IPS-18c (cell line): ENCODE measurements around the gene VWA1.

ENCODE experiments used
- H3K4me3 ChIP-seq: 2 replicates; pipeline ENCODE4 v1.7.0; 2013; ENCODE audit warnings: low read depth, mild to moderate bottlenecking, low read length, moderate library complexity; ENCODE audit not compliant: insufficient read depth
- H3K9me3 ChIP-seq: one replicate; pipeline ENCODE4 v1.6.1; 2013; ENCODE audit warnings: mild to moderate bottlenecking, low read length, moderate library complexity; ENCODE audit not compliant: control insufficient read depth, insufficient read depth

Gene VWA1

GRCh38 chr1:1430114-1430982 lies 5.1 kb upstream of the VWA1 start:
- no peak overlapping the region for H3K4me3 ChIP-seq

DNA sequence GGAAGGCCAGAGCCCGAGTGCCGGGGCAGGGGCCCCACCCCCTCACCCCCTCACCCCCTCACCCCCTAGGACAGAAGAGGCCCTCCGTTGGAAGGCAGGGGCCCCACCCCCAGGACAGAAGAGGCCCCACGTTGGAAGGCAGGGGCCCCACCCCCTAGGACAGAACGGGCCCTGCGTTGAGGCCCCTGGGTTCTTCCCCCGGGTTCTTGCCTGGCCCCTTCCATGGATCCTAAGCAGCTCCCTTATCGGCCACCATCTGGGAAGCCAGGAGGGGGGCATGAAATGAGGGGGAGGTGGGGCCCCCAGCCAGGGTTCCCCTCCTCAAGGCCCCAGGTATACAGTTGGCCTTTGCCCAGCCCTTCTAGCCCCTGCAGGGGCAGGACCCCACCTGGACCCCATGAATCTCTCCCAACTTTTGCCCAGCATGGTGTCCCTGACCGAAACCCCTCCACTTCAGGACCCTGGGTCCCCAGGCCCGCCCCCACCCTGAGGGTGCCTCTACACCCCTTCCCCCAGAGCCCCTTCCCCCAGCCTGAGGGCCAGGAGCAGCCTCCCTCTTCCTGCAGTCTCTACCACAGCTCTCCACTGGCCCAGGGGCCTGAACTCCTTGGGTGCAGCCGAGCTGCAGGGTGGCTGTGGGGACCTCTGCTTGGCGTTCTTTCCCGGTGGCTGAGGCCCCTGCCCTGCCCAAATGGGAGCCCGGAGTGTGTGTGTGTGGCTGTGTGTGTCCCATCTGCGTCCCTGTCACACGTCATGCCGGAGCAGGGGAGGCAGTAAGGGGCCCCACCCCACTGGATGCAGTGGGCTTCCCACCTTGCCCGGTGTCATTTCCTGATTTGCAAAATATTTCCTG lies 4.3 kb upstream of the VWA1 start:
- Histone ChIP-seq H3K9me3 (no peaks in the 10 kb centered on the region), H3K4me3 (no peak overlapping the region)

More at GRCh38 chr1:1430114-1430982, 5.1 kb upstream of the VWA1 start:
- no peaks in the 10 kb centered on the region for H3K9me3 ChIP-seq

- no peak overlapping the region for H3K4me3 ChIP-seq
- no peaks in the 10 kb centered on the region for H3K9me3 ChIP-seq
Observed at GRCh38 chr1:1431845-1432273, 3.6 kb upstream of the VWA1 start.

- Histone ChIP-seq H3K4me3 (no peak overlapping the region), H3K9me3 (no peaks in the 10 kb centered on the region)
Observed at GRCh38 chr1:1432274-1432950, 3.1 kb upstream of the VWA1 start.

DNA sequence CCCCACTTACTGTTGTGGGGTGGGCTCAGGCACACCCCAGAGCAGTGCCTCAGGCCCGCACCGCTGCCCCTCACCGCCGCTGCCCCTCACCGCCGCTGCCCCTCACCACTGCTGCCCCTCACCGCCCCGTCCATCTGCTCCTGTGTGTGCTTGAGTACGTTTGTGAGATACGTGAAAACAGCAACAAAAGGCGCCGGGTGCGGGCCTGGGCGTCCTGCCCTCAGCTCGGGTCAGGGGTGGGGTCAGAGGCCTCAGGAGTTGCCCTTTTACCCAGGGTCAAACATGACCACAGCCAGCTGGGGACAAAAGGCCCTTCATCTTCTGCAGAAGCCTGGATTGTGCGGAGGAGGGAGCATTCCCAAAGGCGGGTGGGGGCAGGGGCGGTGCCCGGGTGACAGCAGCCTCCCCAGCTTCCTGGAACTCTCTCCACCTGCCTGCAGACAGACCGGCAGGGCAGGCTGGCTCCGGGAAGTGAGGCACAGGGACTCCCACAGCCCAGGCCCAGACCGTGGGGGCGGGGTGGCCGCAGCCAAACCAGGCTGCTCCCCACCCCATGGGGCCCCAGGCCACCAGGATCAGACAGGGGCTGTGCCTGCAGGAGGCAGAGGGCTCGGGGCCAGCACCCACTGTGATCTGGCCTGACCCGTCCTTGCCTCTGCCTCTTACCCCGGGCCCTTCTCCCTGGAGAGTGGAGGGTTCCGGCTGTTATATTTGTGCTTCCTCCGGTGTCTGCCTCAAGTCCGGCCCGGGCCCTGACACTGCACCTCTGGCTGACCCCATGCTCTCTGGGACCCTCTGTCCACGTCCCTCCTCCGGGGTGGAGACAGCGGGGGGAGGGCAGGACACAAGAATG lies 2.3 kb upstream of the VWA1 start:
- Histone ChIP-seq H3K4me3 (no peak overlapping the region), H3K9me3 (no peaks in the 10 kb centered on the region)

DNA sequence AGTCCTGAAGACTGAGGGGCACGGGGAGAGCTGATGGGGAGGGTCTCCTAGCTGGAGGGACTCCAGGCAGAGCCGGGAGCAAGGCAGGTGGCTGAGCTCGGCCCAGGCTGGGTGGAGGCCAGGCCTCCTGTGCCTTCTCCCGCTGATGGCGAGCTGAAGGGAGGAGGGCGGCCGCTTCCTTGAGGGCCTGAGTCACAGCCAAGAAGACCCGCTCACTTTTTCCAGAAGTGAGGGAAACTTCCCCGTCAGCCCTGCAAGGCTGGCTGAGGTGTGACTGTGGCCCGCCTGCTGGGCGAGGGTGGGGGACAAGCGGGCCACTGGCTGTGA lies 1.7 kb upstream of the VWA1 start:
- Histone ChIP-seq H3K4me3 (peak overlapping the region; percentile 25; the same call in 1 of the 2 replicates), H3K9me3 (no peaks in the 10 kb centered on the region)

- Histone ChIP-seq H3K9me3 (no peaks in the 10 kb centered on the region), H3K4me3 (peak overlapping the region; percentile 62)
Observed at GRCh38 chr1:1434131-1434823, 1.2 kb upstream of the VWA1 start.

DNA sequence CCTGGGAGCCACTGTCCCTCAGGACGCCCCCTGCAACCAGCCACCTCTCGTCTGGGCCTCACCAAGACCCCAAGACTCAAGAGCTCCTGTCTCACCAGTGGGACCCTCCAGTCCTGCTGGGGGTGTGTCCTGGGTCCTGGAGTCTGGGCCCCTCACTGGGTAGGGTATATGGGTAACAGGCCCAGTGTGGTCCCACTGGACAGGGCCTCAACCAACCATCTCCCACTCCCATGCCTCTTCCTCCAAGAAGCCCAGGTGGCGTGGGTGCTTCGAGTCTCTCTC lies 725 bp upstream of the VWA1 start:
- peak overlapping the region; percentile 62 for H3K4me3 ChIP-seq

GRCh38 chr1:1435911-1436629 lies 580 bp downstream of the VWA1 start:
- Histone ChIP-seq H3K9me3 (no peaks in the 10 kb centered on the region), H3K4me3 (peak overlapping the region; percentile 62)

More for the DNA sequence above, 725 bp upstream of the VWA1 start:
- H3K9me3 ChIP-seq: no peaks in the 10 kb centered on the region

GRCh38 chr1:1436630-1437032 lies 1.1 kb downstream of the VWA1 start:
- peak overlapping the region; percentile 62 for H3K4me3 ChIP-seq

GRCh38 chr1:1437033-1437903 lies 1.8 kb downstream of the VWA1 start:
- no peaks in the 10 kb centered on the region for H3K9me3 ChIP-seq
- H3K4me3 ChIP-seq: no peak overlapping the region

More at GRCh38 chr1:1436630-1437032, 1.1 kb downstream of the VWA1 start:
- H3K9me3 ChIP-seq: no peaks in the 10 kb centered on the region

DNA sequence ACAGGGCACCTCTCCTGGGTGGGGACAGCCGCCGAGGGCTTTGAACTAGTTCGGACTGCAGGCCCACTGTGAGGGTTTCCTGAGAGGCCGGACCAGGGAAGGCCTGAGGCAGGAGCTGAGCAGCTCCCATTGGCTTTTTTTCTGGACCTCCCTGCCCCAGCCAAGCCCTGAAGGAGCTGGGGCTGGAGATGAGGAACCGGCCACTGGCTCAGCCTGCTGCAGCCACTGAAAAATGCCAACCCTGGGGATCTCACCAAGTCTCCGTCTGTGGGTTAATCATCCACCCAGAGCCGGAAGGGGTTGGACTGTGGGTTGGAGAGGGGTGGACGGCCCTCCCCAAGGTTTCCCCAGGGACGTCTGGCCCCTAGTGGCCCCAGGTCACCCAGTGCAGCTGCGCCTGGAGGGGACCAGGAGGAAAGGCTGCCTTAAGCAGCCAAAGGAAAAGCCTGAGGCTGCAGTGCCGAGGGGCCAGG lies 2.5 kb downstream of the VWA1 start:
- Histone ChIP-seq H3K4me3 (no peak overlapping the region), H3K9me3 (no peaks in the 10 kb centered on the region)

DNA sequence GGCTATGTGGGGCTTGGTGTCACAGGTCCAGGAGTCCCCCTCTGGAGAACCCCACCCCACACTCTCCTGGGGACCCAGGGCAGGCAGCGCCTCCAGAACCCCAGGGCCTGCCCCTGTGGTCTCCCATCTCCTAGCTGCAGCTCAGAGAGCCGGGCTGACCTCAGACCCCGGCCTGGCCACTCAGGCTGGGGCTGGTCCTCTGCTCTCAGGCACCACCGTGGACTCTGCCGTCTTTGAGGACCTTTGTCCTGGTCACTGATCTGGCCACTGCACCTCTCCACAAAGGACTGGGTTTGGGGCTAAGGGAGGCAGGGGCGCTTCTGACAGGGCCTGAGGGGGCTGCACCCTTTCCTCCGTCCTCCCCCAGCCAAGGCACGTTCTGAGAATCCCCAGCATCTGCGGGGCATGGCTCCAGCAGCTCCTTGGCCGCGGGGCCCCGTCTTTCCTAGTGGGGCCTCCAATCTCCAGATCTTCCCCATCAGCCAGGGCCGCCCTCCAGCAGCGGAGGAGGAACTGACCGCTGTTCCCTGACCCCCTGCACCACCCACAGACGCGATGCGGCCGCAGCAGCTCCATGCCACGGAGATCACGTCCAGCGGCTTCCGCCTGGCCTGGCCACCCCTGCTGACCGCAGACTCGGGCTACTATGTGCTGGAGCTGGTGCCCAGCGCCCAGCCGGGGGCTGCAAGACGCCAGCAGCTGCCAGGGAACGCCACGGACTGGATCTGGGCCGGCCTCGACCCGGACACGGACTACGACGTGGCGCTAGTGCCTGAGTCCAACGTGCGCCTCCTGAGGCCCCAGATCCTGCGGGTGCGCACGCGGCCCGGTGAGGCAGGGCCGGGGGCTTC lies 3.3 kb downstream of the VWA1 start:
- H3K4me3 ChIP-seq: no peak overlapping the region
- no peaks in the 10 kb centered on the region for H3K9me3 ChIP-seq

DNA sequence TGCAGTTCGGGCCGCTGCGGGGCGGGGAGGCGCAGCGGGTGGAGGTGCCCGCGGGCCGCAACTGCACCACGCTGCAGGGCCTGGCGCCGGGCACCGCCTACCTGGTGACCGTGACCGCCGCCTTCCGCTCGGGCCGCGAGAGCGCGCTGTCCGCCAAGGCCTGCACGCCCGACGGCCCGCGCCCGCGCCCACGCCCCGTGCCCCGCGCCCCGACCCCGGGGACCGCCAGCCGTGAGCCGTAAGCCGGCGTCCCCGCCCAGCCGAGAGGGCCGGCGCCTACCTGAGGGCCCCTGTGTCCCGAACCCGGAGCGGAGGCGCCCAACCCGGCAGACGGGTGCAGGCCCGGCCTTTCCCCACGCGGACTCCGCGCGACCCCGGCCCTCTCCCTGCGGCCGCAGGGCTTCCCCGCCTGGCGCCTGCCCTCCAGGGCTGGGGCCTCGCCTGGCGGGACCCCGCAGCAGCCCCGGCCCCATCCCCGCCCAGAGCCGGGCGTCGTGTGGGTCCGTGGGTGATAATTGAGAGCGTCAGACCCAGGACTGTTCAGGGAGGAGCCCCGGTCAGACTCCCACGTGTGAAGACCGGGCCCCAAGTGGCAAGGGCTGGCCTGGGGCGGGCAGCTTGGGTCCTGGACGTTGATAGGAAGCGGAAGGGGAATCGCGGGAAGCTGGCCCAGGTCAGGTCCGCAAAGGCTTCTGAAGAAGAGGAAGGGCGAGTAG lies 4.2 kb downstream of the VWA1 start:
- no peak overlapping the region for H3K4me3 ChIP-seq
- no peaks in the 10 kb centered on the region for H3K9me3 ChIP-seq
